ENCODE measurements around the gene SYVN1.

SYVN1 gene

GRCh38 chr11:65134952-65135632 lies 773 bp upstream of the SYVN1 start (continued):
- TF ChIP-seq ZNF501 (tag by site-specific recombination; IDR thresholded peaks at IDR 0.05) (no peak), ZNF19 (tag by site-specific recombination; IDR thresholded peaks at IDR 0.05; ENCODE audit: low read depth) (no peak), ZNF664 (tag by site-specific recombination; IDR thresholded peaks at IDR 0.05) (peak; percentile 83), ZNF398 (tag by site-specific recombination; IDR thresholded peaks at IDR 0.05) (no peak), ZNF311 (tag by site-specific recombination; IDR thresholded peaks at IDR 0.05; ENCODE audit: borderline replicate concordance) (no peak), GFI1B (tag by site-specific recombination; IDR thresholded peaks at IDR 0.05) (no peak), PRDM1 (tag by site-specific recombination; IDR thresholded peaks at IDR 0.05) (peak; percentile 80), EGR2 (tag by site-specific recombination; IDR thresholded peaks at IDR 0.05; ENCODE audit: low read depth) (no peak), ZSCAN30 (tag by site-specific recombination; IDR thresholded peaks at IDR 0.05) (no peak), ZNF555 (tag by site-specific recombination; conservative IDR thresholded peaks at IDR 0.05) (no peak), ZNF433 (tag by site-specific recombination; IDR thresholded peaks at IDR 0.05; ENCODE audit: low read depth) (no peak), ZNF157 (tag by site-specific recombination; IDR thresholded peaks at IDR 0.05) (no peak), ZBTB48 (tag by site-specific recombination; IDR thresholded peaks at IDR 0.05) (peak; percentile 94), ZNF514 (tag by site-specific recombination; IDR thresholded peaks at IDR 0.05) (no peak), ZNF677 (tag by site-specific recombination; IDR thresholded peaks at IDR 0.05) (no peak), TRIM28 (IDR thresholded peaks at IDR 0.05; ENCODE audit: borderline replicate concordance, low read length) (peak; percentile 80; the same call in 1 of the 2 replicates), ZNF701 (tag by site-specific recombination; IDR thresholded peaks at IDR 0.05) (no peak), RBAK (tag by site-specific recombination; IDR thresholded peaks at IDR 0.05) (no peak), ZNF473 (tag by site-specific recombination; IDR thresholded peaks at IDR 0.05) (no peak), ZNF404 (tag by site-specific recombination; IDR thresholded peaks at IDR 0.05) (no peak), ZNF394 (tag by site-specific recombination; IDR thresholded peaks at IDR 0.05; ENCODE audit: borderline replicate concordance) (peak; percentile 0; the same call in 1 of the 2 replicates), ZNF521 (tag by site-specific recombination; IDR thresholded peaks at IDR 0.05) (no peak), ZNF660 (tag by site-specific recombination; IDR thresholded peaks at IDR 0.05) (peak; percentile 18; the same call in 1 of the 2 replicates), ZNF132 (tag by site-specific recombination; IDR thresholded peaks at IDR 0.05; ENCODE audit: borderline replicate concordance) (no peak), ZNF791 (tag by site-specific recombination; IDR thresholded peaks at IDR 0.05) (no peak), ZNF792 (tag by site-specific recombination; IDR thresholded peaks at IDR 0.05) (no peak), ZNF843 (tag by site-specific recombination; IDR thresholded peaks at IDR 0.05) (no peak), ZNF16 (tag by site-specific recombination; IDR thresholded peaks at IDR 0.05; ENCODE audit: low read depth) (no peak), ZNF776 (tag by site-specific recombination; IDR thresholded peaks at IDR 0.05; ENCODE audit: borderline replicate concordance) (no peak), ZNF560 (tag by site-specific recombination; IDR thresholded peaks at IDR 0.05; ENCODE audit: borderline replicate concordance) (no peak), KLF9 (tag by site-specific recombination; IDR thresholded peaks at IDR 0.05; ENCODE audit: low read depth) (no peak), ZNF121 (tag by site-specific recombination; IDR thresholded peaks at IDR 0.05) (no peak), ELK4 (IDR thresholded peaks at IDR 0.05; ENCODE audit: borderline replicate concordance, low read depth, low read length) (no peak)
- TF ChIP-seq, protein P1, sequence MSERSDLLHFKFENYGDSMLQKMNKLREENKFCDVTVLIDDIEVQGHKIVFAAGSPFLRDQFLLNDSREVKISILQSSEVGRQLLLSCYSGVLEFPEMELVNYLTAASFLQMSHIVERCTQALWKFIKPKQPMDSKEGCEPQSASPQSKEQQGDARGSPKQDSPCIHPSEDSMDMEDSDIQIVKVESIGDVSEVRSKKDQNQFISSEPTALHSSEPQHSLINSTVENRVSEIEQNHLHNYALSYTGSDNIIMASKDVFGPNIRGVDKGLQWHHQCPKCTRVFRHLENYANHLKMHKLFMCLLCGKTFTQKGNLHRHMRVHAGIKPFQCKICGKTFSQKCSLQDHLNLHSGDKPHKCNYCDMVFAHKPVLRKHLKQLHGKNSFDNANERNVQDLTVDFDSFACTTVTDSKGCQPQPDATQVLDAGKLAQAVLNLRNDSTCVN (tag by site-specific recombination; optimal IDR thresholded peaks at IDR 0.05) = no peak
- TF ChIP-seq, protein P2, sequence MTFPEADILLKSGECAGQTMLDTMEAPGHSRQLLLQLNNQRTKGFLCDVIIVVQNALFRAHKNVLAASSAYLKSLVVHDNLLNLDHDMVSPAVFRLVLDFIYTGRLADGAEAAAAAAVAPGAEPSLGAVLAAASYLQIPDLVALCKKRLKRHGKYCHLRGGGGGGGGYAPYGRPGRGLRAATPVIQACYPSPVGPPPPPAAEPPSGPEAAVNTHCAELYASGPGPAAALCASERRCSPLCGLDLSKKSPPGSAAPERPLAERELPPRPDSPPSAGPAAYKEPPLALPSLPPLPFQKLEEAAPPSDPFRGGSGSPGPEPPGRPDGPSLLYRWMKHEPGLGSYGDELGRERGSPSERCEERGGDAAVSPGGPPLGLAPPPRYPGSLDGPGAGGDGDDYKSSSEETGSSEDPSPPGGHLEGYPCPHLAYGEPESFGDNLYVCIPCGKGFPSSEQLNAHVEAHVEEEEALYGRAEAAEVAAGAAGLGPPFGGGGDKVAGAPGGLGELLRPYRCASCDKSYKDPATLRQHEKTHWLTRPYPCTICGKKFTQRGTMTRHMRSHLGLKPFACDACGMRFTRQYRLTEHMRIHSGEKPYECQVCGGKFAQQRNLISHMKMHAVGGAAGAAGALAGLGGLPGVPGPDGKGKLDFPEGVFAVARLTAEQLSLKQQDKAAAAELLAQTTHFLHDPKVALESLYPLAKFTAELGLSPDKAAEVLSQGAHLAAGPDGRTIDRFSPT (tag by site-specific recombination; IDR thresholded peaks at IDR 0.05) = no peak
- TF ChIP-seq, protein P3, sequence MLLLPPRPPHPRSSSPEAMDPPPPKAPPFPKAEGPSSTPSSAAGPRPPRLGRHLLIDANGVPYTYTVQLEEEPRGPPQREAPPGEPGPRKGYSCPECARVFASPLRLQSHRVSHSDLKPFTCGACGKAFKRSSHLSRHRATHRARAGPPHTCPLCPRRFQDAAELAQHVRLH (tag by site-specific recombination; IDR thresholded peaks at IDR 0.05) = no peak

All from HEK293 (cell line).